ENCODE results near the gene TLCD1. TPM values are rescaled to one million over a fixed set of nuclear protein-coding genes. Genes with fewer than 3 reads are reported as not detected.

The TLCD1 gene
- total and polyA plus RNA-seq, 2 of the 8 experiments (the other 6 are each of a cell fraction or from before 2014, with no cell fraction given) = 40.7 to 128 TPM

DNA sequence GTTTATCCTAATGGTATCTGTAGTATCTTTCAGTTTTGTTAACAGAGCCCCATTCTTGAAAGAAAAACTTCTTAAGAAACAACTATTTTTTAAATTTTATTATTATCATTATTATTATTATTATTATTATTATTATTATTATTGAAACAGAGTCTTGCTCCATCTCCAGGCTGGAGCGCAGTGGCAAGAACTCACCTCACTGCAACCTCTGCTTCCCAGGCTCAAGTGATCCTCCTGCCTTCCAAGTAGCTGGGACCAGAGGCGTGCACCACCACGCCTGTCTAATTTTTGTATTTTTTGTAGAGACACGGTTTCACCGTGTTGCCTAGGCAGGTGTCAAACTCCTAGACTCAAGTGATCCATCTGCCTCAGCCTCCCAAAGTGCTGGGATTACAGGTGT, 40.7 kb downstream of the TLCD1 start:
- Histone ChIP-seq H3K79me2 (ENCODE audit: control insufficient read depth in 1 of 2, insufficient read depth in 2 of 2, low read length in 2 of 2) (no peaks in the 10 kb centered on the region), H2BK5ac (ENCODE audit: low read depth, low read length) (no peak overlapping the region), H4K91ac (replicated peaks; ENCODE audit: insufficient read length, low read length) (no peak overlapping the region), H3K56ac (replicated peaks; ENCODE audit: insufficient read length, low read depth, low read length) (no peak overlapping the region), H3K4me1 (replicated peaks in 1 of 4; ENCODE audit: control insufficient read depth in 3 of 4, insufficient read depth in 4 of 4, low read length in 3 of 4) (no peaks in the 10 kb centered on the region), H3K23ac (ENCODE audit: insufficient read length) (no peak overlapping the region), H3K18ac (ENCODE audit: extremely low read depth, low read length) (no peak overlapping the region), H3K9me3 (ENCODE audit: insufficient read depth in 2 of 2, low read depth in 1 of 2, low read length in 1 of 2) (no peaks in the 10 kb centered on the region), H3K14ac (ENCODE audit: insufficient read length) (no peak overlapping the region), H3K27me3 (replicated peaks in 1 of 4; ENCODE audit: control insufficient read depth in 3 of 4, extremely low read depth in 1 of 4, insufficient read depth in 3 of 4, low read length in 3 of 4) (no peaks in the 10 kb centered on the region), H4K8ac (ENCODE audit: extremely low read depth, insufficient read depth, low read length) (no peak overlapping the region), H3K79me1 (ENCODE audit: low read depth, low read length) (no peaks in the 10 kb centered on the region), H3K4me2 (ENCODE audit: insufficient read depth in 1 of 2, low read depth in 2 of 2, low read length in 2 of 2) (no peak overlapping the region), H4K20me1 (replicated peaks in 1 of 2; ENCODE audit: control insufficient read depth in 1 of 2, insufficient read depth in 2 of 2, low read length in 2 of 2) (peaks cover 3 to 8% of the 10 kb centered on the region in 2 experiments), H2AFZ (ENCODE audit: low read length) (no peak overlapping the region), H2BK12ac (ENCODE audit: low read depth, low read length) (no peak overlapping the region), H2BK15ac (ENCODE audit: low read length) (no peak overlapping the region), H3K9ac (replicated peaks in 1 of 4; ENCODE audit: extremely low read depth in 1 of 4, low read depth in 3 of 4, low read length in 3 of 4) (no peak overlapping the region), H3K23me2 (ENCODE audit: low read depth, low read length) (no peaks in the 10 kb centered on the region), H4K5ac (ENCODE audit: insufficient read length, low read depth, low read length) (no peak overlapping the region), H3K27ac (ENCODE audit: low read depth, low read length) (no peak overlapping the region), H2BK120ac (replicated peaks; ENCODE audit: low read depth, low read length) (no peak overlapping the region), H3K4me3 (ENCODE audit: extremely low read depth in 1 of 4, insufficient read depth in 2 of 4, low read depth in 3 of 4, low read length in 4 of 4) (no peak overlapping the region), H2BK20ac (ENCODE audit: low read length) (no peak overlapping the region), H2AK5ac (ENCODE audit: low read depth, low read length) (no peak overlapping the region), H3K4ac (replicated peaks; ENCODE audit: insufficient read length, low read depth, low read length) (no peak overlapping the region), H3K36me3 (ENCODE audit: control insufficient read depth in 2 of 4, insufficient read depth in 4 of 4, low read length in 3 of 4) (peaks cover 62 to 100% (median 91%) of the 10 kb centered on the region in 4 experiments)
- CTCF ChIA-PET (ENCODE audit: partially characterized antibody) = interaction anchor here (3.3 kb wide), 1 partner anchor 9 kb away, joined by 13 read pairs; no protein-coding TSS in a partner anchor
- POLR2A ChIA-PET (ENCODE audit: partially characterized antibody) = interaction anchor here (1.0 to 6.5 kb wide), 5 partner anchors 8 to 41 kb away, joined by 3 to 35 read pairs (median 6); partner anchors contain the start of gene BLTP2
- 91% methylated on average over 5 of the region's 5 CpGs; no CpG with 5 or more reads in 1 of the 2 experiments for WGBS, 2 experiments (ENCODE audit: extremely low coverage in 1 of 2, insufficient coverage in 1 of 2, insufficient read length in 1 of 2, insufficient replicate concordance in 2 of 2, low coverage in 1 of 2, low lambda C conversion rate in 2 of 2, missing lambda C conversion rate in 1 of 2)
- FAIRE-seq (no peak), DNase-seq (ENCODE audit: low read depth in 1 of 2, low spot score in 2 of 2) (no peak)
- TF ChIP-seq KDM1A (IDR thresholded peaks at IDR 0.05; ENCODE audit: borderline replicate concordance, low read length) (no peak), HDAC6 (IDR thresholded peaks at IDR 0.05; ENCODE audit: low read depth, low read length) (no peak), BCL11A (IDR thresholded peaks at IDR 0.05; ENCODE audit: low read depth in 2 of 2, low read length in 2 of 2) (no peak), CBX5 (IDR thresholded peaks at IDR 0.05; ENCODE audit: low read depth, low read length) (no peak), CHD1 (IDR thresholded peaks at IDR 0.05; ENCODE audit: low read depth, low read length) (no peak), BACH1 (IDR thresholded peaks at IDR 0.05; ENCODE audit: low read length) (no peak), EP300 (IDR thresholded peaks at IDR 0.05; ENCODE audit: borderline replicate concordance in 1 of 2, low read depth in 2 of 2, low read length in 2 of 2) (no peak), NANOG (IDR thresholded peaks at IDR 0.05; ENCODE audit: insufficient read depth, low read depth, low read length, poor library complexity, severe bottlenecking) (no peak), RBBP5 (IDR thresholded peaks at IDR 0.05; ENCODE audit: borderline replicate concordance, low read depth, low read length) (no peak), EZH2 (IDR thresholded peaks at IDR 0.05; ENCODE audit: low read depth, low read length, severe bottlenecking) (no peak), GABPA (IDR thresholded peaks at IDR 0.05; ENCODE audit: borderline replicate concordance, insufficient read depth, low read length) (no peak), TAF7 (optimal IDR thresholded peaks at IDR 0.05; ENCODE audit: borderline replicate concordance, low read depth, low read length) (no peak)
- TF ChIP-seq, protein P1, sequence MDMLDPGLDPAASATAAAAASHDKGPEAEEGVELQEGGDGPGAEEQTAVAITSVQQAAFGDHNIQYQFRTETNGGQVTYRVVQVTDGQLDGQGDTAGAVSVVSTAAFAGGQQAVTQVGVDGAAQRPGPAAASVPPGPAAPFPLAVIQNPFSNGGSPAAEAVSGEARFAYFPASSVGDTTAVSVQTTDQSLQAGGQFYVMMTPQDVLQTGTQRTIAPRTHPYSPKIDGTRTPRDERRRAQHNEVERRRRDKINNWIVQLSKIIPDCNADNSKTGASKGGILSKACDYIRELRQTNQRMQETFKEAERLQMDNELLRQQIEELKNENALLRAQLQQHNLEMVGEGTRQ (IDR thresholded peaks at IDR 0.05; ENCODE audit: low read length) = no peak
